Measurements from ENCODE around the gene BRF1.

- TF ChIP-seq CTCF (IDR thresholded peaks at IDR 0.05; ENCODE audit: low read depth, low read length, poor library complexity, severe bottlenecking) = no peak
- TF ChIP-seq EZH2phosphoT487 (IDR thresholded peaks at IDR 0.05; ENCODE audit: borderline replicate concordance, low read length) = no peak
Observed at GRCh38 chr14:105177082-105177481, 123.7 kb downstream of the BRF1 start.

Data from DOHH2 (cell line).